HUES48 (cell line): ENCODE results near the gene MAP4K2.
"Not testable (repeated sequence)": the region's sequence is repeated elsewhere in the genome, so short reads cannot be mapped to it uniquely, and the experiment has no call there.

Experiments used
- H3K27ac ChIP-seq: one replicate; pipeline ENCODE4 v1.7.0; 2013; ENCODE audit warnings: low read depth, low read length, inconsistent platforms
- H3K27me3 ChIP-seq: 2 replicates; pipeline ENCODE4 v1.6.1; 2013; ENCODE audit warnings: mild to moderate bottlenecking, low read length; ENCODE audit not compliant: control insufficient read depth, insufficient read depth
- H3K36me3 ChIP-seq: 2 replicates; pipeline ENCODE4 v1.6.1; 2013; ENCODE audit warnings: low read length; ENCODE audit not compliant: control insufficient read depth, insufficient read depth
- H3K4me1 ChIP-seq: 2 replicates; pipeline ENCODE4 v1.6.1; 2013; ENCODE audit warnings: mild to moderate bottlenecking, low read length; ENCODE audit not compliant: control insufficient read depth, insufficient read depth
- H3K4me3 ChIP-seq: 2 replicates; pipeline ENCODE4 v1.5.1; 2013; ENCODE audit warnings: mild to moderate bottlenecking, low read depth, low read length
- H3K9ac ChIP-seq: 2 replicates; pipeline ENCODE4 v1.6.1; 2013; ENCODE audit warnings: mild to moderate bottlenecking, low read depth, low read length, moderate library complexity
- H3K9me3 ChIP-seq: 2 replicates; pipeline ENCODE4 v1.6.1; 2013; ENCODE audit warnings: low read length; ENCODE audit not compliant: control insufficient read depth, insufficient read depth

The MAP4K2 gene

GRCh38 chr11:64826578-64827450 lies 23.8 kb upstream of the MAP4K2 start:
- Histone ChIP-seq H3K9me3 (no peaks in the 10 kb centered on the region), H3K27ac (no peak overlapping the region), H3K4me3 (no peak overlapping the region), H3K9ac (no peak overlapping the region), H3K27me3 (no peaks in the 10 kb centered on the region), H3K36me3 (peaks cover 38% of the 10 kb centered on the region), H3K4me1 (no peaks in the 10 kb centered on the region)

GRCh38 chr11:64826062-64826461 lies 23.0 kb upstream of the MAP4K2 start:
- no peak overlapping the region for H3K9ac ChIP-seq
- H3K4me3 ChIP-seq = no peak overlapping the region
- H3K27me3 ChIP-seq = no peaks in the 10 kb centered on the region
- no peaks in the 10 kb centered on the region for H3K4me1 ChIP-seq
- H3K9me3 ChIP-seq = no peaks in the 10 kb centered on the region
- H3K27ac ChIP-seq = no peak overlapping the region
- H3K36me3 ChIP-seq = peaks cover 30% of the 10 kb centered on the region

- H3K9me3 ChIP-seq = no peaks in the 10 kb centered on the region
- no peak overlapping the region for H3K4me3 ChIP-seq
- no peak overlapping the region for H3K27ac ChIP-seq
- no peak overlapping the region for H3K9ac ChIP-seq
- no peaks in the 10 kb centered on the region for H3K4me1 ChIP-seq
- H3K36me3 ChIP-seq = peaks cover 12% of the 10 kb centered on the region; the same call in 1 of the 2 replicates
- no peaks in the 10 kb centered on the region for H3K27me3 ChIP-seq
Observed at GRCh38 chr11:64823568-64824119, 20.6 kb upstream of the MAP4K2 start.

- H3K9me3 ChIP-seq = no peaks in the 10 kb centered on the region
- H3K27me3 ChIP-seq = no peaks in the 10 kb centered on the region
- no peak overlapping the region for H3K4me3 ChIP-seq
- H3K9ac ChIP-seq = no peak overlapping the region
- H3K4me1 ChIP-seq = no peaks in the 10 kb centered on the region
- no peak overlapping the region for H3K27ac ChIP-seq
- H3K36me3 ChIP-seq = no peaks in the 10 kb centered on the region
Observed at GRCh38 chr11:64817476-64817875, 14.5 kb upstream of the MAP4K2 start.

- H3K9ac ChIP-seq, H3K9me3 ChIP-seq, H3K36me3 ChIP-seq, H3K27me3 ChIP-seq, H3K4me3 ChIP-seq, H3K27ac ChIP-seq, H3K4me1 ChIP-seq: not testable (repeated sequence)
Observed at GRCh38 chr11:64815433-64815832, 12.4 kb upstream of the MAP4K2 start.

GRCh38 chr11:64814712-64815187 lies 11.7 kb upstream of the MAP4K2 start:
- Histone ChIP-seq H3K9me3 (no peaks in the 10 kb centered on the region), H3K36me3 (no peaks in the 10 kb centered on the region), H3K4me1 (no peaks in the 10 kb centered on the region), H3K27ac (no peak overlapping the region), H3K4me3 (no peak overlapping the region), H3K27me3 (no peaks in the 10 kb centered on the region), H3K9ac (no peak overlapping the region)

- H3K27ac ChIP-seq = no peak overlapping the region
- no peak overlapping the region for H3K9ac ChIP-seq
- H3K27me3 ChIP-seq = no peaks in the 10 kb centered on the region
- H3K4me1 ChIP-seq = peaks cover 5% of the 10 kb centered on the region; the same call in 1 of the 2 replicates
- no peaks in the 10 kb centered on the region for H3K36me3 ChIP-seq
- H3K4me3 ChIP-seq = no peak overlapping the region
- H3K9me3 ChIP-seq = no peaks in the 10 kb centered on the region
Observed at GRCh38 chr11:64813826-64814225, 10.8 kb upstream of the MAP4K2 start.

GRCh38 chr11:64810891-64811272 lies 7.9 kb upstream of the MAP4K2 start:
- H3K9me3 ChIP-seq = no peaks in the 10 kb centered on the region
- H3K4me3 ChIP-seq = peak overlapping the region; percentile 49
- no peak overlapping the region for H3K9ac ChIP-seq
- no peak overlapping the region for H3K27ac ChIP-seq
- peaks cover 5% of the 10 kb centered on the region; the same call in 1 of the 2 replicates for H3K4me1 ChIP-seq
- peaks cover 25% of the 10 kb centered on the region for H3K36me3 ChIP-seq
- H3K27me3 ChIP-seq = no peaks in the 10 kb centered on the region

- no peaks in the 10 kb centered on the region for H3K27me3 ChIP-seq
- peak within 1 kb of the TSS; percentile 77 for H3K4me3 ChIP-seq
- H3K36me3 ChIP-seq = peaks cover 30% of the 10 kb centered on the region
- no peak within 1 kb of the TSS for H3K27ac ChIP-seq
- no peak within 1 kb of the TSS for H3K9ac ChIP-seq
- H3K9me3 ChIP-seq = no peaks in the 10 kb centered on the region
- peaks cover 5% of the 10 kb centered on the region; the same call in 1 of the 2 replicates for H3K4me1 ChIP-seq
Observed at GRCh38 chr11:64810271-64810890, 7.4 kb upstream of the MAP4K2 start, which contains the start of gene MEN1. MEN1 (minus strand) TSS chr11:64810551; CDS start chr11:64810109, 442 bp downstream.

GRCh38 chr11:64809781-64810241 lies 6.8 kb upstream of the MAP4K2 start:
- Histone ChIP-seq H3K27ac (no peak overlapping the region), H3K9me3 (no peaks in the 10 kb centered on the region), H3K36me3 (peaks cover 36% of the 10 kb centered on the region), H3K4me1 (peaks cover 5% of the 10 kb centered on the region; the same call in 1 of the 2 replicates), H3K27me3 (no peaks in the 10 kb centered on the region), H3K9ac (no peak overlapping the region), H3K4me3 (peak overlapping the region; percentile 77)

- peaks cover 43% of the 10 kb centered on the region for H3K36me3 ChIP-seq
- H3K4me1 ChIP-seq = peaks cover 13% of the 10 kb centered on the region
- H3K4me3 ChIP-seq = no peak overlapping the region
- H3K9me3 ChIP-seq = no peaks in the 10 kb centered on the region
- H3K27ac ChIP-seq = no peak overlapping the region
- no peaks in the 10 kb centered on the region for H3K27me3 ChIP-seq
- H3K9ac ChIP-seq = no peak overlapping the region
Observed at GRCh38 chr11:64805481-64805880, 2.5 kb upstream of the MAP4K2 start.
